ENCODE measurements around the gene TAS2R43. TPM values are rescaled to one million over a fixed set of nuclear protein-coding genes. Genes with fewer than 3 reads are reported as not detected.
"Not testable (repeated sequence)": the region's sequence is repeated elsewhere in the genome, so short reads cannot be mapped to it uniquely, and the experiment has no call there.

The TAS2R43 gene
- total and polyA plus RNA-seq, 7 donors: 0.09 to 0.36 TPM; not detected in 5

GRCh38 chr12:11107719-11108118 is 15.6 kb upstream of the TAS2R43 start:
- ATAC-seq: no peak
- no peaks in the 10 kb centered on the region for H3K4me1 ChIP-seq
- no peak overlapping the region for H3K4me3 ChIP-seq
- intact Hi-C loops (cut with DNase I): no loop called here
- no peaks in the 10 kb centered on the region for H3K9me3 ChIP-seq
- H3K27me3 ChIP-seq (ENCODE audit: insufficient read depth in 3 of 3, low read length in 2 of 3): no peaks in the 10 kb centered on the region
- DNase-seq: no peak
- WGBS, 3 donors: 62 to 77% (median 62%) methylated on average over 1 of the region's 1 CpG
- H3K27ac ChIP-seq: no peak overlapping the region
- TF ChIP-seq CTCF (IDR thresholded peaks at IDR 0.05): no peak
- H3K36me3 ChIP-seq (ENCODE audit: insufficient read depth in 1 of 2, low read depth in 1 of 2): peaks cover 0 to 7% of the 10 kb centered on the region in 2 donors

GRCh38 chr12:11106288-11106687 is 14.2 kb upstream of the TAS2R43 start:
- intact Hi-C loops (cut with DNase I): no loop called here
- 87 to 98% (median 89%) methylated on average over 2 of the region's 2 CpGs for whole genome bisulfite sequencing, 3 donors

GRCh38 chr12:11105546-11105945 is 13.4 kb upstream of the TAS2R43 start:
- H3K4me1 ChIP-seq: no peaks in the 10 kb centered on the region
- WGBS, 3 donors: 39 to 60% (median 53%) methylated on average over 2 of the region's 2 CpGs
- peaks cover 0 to 7% of the 10 kb centered on the region in 2 donors for H3K36me3 ChIP-seq (ENCODE audit: insufficient read depth in 1 of 2, low read depth in 1 of 2)
- no peak overlapping the region for H3K27ac ChIP-seq
- H3K4me3 ChIP-seq: no peak overlapping the region
- TF ChIP-seq CTCF (IDR thresholded peaks at IDR 0.05): no peak
- H3K27me3 ChIP-seq (ENCODE audit: insufficient read depth in 3 of 3, low read length in 2 of 3): no peaks in the 10 kb centered on the region
- intact Hi-C loops (cut with DNase I): no loop called here
- ATAC-seq (no peak), DNase-seq (no peak)
- no peaks in the 10 kb centered on the region for H3K9me3 ChIP-seq

More at GRCh38 chr12:11106288-11106687, 14.2 kb upstream of the TAS2R43 start:
- peaks cover 0 to 7% of the 10 kb centered on the region in 2 donors for H3K36me3 ChIP-seq (ENCODE audit: insufficient read depth in 1 of 2, low read depth in 1 of 2)
- H3K27me3 ChIP-seq (ENCODE audit: insufficient read depth in 3 of 3, low read length in 2 of 3): no peaks in the 10 kb centered on the region
- no peak overlapping the region for H3K4me3 ChIP-seq
- no peak for TF ChIP-seq CTCF (IDR thresholded peaks at IDR 0.05)
- no peak overlapping the region for H3K27ac ChIP-seq
- DNase-seq (no peak), ATAC-seq (no peak)
- no peaks in the 10 kb centered on the region for H3K9me3 ChIP-seq
- no peaks in the 10 kb centered on the region for H3K4me1 ChIP-seq

- intact Hi-C loops (cut with DNase I); DNase-seq; H3K9me3 ChIP-seq; H3K36me3 ChIP-seq (ENCODE audit: insufficient read depth in 1 of 2, low read depth in 1 of 2); H3K4me1 ChIP-seq; H3K27me3 ChIP-seq (ENCODE audit: insufficient read depth in 3 of 3, low read length in 2 of 3); H3K4me3 ChIP-seq; ATAC-seq; H3K27ac ChIP-seq: not testable (repeated sequence)
- no CpG with 5 or more reads among the region's 2 CpGs for WGBS, 3 donors
Measured at GRCh38 chr12:11094910-11095309, 2.8 kb upstream of the TAS2R43 start.

GRCh38 chr12:11089246-11089645 is 2.9 kb downstream of the TAS2R43 start:
- 0 to 63% (median 46%) methylated on average over 1 to 5 of the region's 5 CpGs for WGBS, 3 donors
- no peaks in the 10 kb centered on the region for H3K9me3 ChIP-seq
- H3K27me3 ChIP-seq (ENCODE audit: insufficient read depth in 3 of 3, low read length in 2 of 3): no peaks in the 10 kb centered on the region
- ATAC-seq: no peak
- intact Hi-C loops (cut with DNase I): no loop called here
- no peak overlapping the region for H3K4me3 ChIP-seq
- H3K27ac ChIP-seq: no peak overlapping the region
- no peaks in the 10 kb centered on the region for H3K36me3 ChIP-seq (ENCODE audit: insufficient read depth in 1 of 2, low read depth in 1 of 2)
- no peak for DNase-seq
- TF ChIP-seq CTCF (IDR thresholded peaks at IDR 0.05): no peak
- no peaks in the 10 kb centered on the region for H3K4me1 ChIP-seq

Data from psoas muscle (tissue), 8 donors.